ENCODE measurements around the gene BTNL2.

Gene BTNL2

DNA sequence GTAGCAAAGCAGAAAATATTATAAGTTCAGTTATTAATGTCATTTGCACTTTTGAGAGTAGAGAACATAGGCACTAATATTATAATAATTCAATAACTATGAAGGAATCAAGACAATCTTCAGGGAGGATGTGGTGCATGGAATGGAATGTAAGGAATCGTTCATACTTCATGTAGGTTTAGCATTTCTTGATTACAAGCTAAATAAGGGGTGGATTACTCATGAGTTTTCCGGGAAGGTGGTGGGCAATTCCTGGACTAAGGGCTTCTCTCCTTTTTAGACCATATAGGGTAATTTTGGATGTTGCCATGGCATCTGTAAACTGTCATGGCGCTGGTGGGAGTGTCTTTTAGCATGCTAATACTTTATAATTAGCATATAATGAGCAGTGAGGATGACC lies 9.1 kb upstream of the BTNL2 start:
- ChIA-PET CTCF (interaction anchor here (0.6 to 11.0 kb wide), 12 partner anchors 9 to 452 kb away, joined by 3 to 179 read pairs (median 4); no protein-coding TSS in a partner anchor), POLR2A (no interaction called here)
- H3K4me1 ChIP-seq (ENCODE audit: control insufficient read depth, insufficient read depth, low read length) = no peaks in the 10 kb centered on the region
- no peaks in the 10 kb centered on the region for H3K9me3 ChIP-seq (ENCODE audit: control insufficient read depth, insufficient read depth, low read depth, low read length)
- H3K4me3 ChIP-seq (ENCODE audit: low read depth, low read length) = no peak overlapping the region
- H3K36me3 ChIP-seq (ENCODE audit: control insufficient read depth in 2 of 2, insufficient read depth in 1 of 2, low read length in 2 of 2) = no peaks in the 10 kb centered on the region
- no peak overlapping the region for H3K27ac ChIP-seq (ENCODE audit: extremely low read depth, low read depth, low read length)
- TF ChIP-seq, protein P1, sequence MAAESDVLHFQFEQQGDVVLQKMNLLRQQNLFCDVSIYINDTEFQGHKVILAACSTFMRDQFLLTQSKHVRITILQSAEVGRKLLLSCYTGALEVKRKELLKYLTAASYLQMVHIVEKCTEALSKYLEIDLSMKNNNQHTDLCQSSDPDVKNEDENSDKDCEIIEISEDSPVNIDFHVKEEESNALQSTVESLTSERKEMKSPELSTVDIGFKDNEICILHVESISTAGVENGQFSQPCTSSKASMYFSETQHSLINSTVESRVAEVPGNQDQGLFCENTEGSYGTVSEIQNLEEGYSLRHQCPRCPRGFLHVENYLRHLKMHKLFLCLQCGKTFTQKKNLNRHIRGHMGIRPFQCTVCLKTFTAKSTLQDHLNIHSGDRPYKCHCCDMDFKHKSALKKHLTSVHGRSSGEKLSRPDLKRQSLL (tag by site-specific recombination; IDR thresholded peaks at IDR 0.05) = no peak
- TF ChIP-seq, protein P2, sequence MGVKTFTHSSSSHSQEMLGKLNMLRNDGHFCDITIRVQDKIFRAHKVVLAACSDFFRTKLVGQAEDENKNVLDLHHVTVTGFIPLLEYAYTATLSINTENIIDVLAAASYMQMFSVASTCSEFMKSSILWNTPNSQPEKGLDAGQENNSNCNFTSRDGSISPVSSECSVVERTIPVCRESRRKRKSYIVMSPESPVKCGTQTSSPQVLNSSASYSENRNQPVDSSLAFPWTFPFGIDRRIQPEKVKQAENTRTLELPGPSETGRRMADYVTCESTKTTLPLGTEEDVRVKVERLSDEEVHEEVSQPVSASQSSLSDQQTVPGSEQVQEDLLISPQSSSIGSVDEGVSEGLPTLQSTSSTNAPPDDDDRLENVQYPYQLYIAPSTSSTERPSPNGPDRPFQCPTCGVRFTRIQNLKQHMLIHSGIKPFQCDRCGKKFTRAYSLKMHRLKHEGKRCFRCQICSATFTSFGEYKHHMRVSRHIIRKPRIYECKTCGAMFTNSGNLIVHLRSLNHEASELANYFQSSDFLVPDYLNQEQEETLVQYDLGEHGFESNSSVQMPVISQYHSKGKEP (tag by site-specific recombination; IDR thresholded peaks at IDR 0.05) = no peak
- TF ChIP-seq ZNF239 (tag by site-specific recombination; IDR thresholded peaks at IDR 0.05) (no peak), ZNF658 (tag by site-specific recombination; IDR thresholded peaks at IDR 0.05) (no peak), ZNF837 (tag by site-specific recombination; IDR thresholded peaks at IDR 0.05) (no peak), ZNF404 (tag by site-specific recombination; IDR thresholded peaks at IDR 0.05) (no peak), ZNF521 (tag by site-specific recombination; IDR thresholded peaks at IDR 0.05) (no peak)

DNA sequence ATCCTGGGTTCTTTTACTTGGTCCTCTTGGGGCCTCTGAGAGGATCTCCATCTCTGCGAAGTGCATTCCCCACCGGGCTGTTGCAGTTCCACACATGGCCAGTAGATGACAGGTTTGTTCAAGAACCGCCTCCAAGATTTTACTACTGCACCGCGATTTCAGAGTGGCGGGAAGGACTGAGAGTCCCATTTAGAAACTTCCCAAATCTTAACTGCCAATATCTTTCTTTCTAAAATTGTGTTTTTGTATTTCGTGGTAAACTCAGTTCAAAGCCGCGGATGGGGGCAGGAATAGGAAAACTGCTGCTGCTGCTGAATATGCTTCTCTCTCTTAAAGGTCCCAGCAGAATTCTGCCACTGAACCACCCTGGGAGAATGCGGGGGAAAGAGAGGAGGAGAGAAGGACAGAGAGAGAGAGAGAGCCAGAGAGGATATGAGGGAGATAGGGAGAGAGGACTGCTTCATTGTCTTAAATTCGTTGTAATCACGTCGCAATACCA lies 8.6 kb upstream of the BTNL2 start:
- no peaks in the 10 kb centered on the region for H3K36me3 ChIP-seq (ENCODE audit: control insufficient read depth in 2 of 2, insufficient read depth in 1 of 2, low read length in 2 of 2)
- ChIA-PET POLR2A (no interaction called here), CTCF (interaction anchor here (0.6 to 11.0 kb wide), 15 partner anchors 10 to 453 kb away, joined by 3 to 179 read pairs (median 24); no protein-coding TSS in a partner anchor)
- no peak overlapping the region for H3K27ac ChIP-seq (ENCODE audit: extremely low read depth, low read depth, low read length)
- no peaks in the 10 kb centered on the region for H3K9me3 ChIP-seq (ENCODE audit: control insufficient read depth, insufficient read depth, low read depth, low read length)
- H3K4me1 ChIP-seq (ENCODE audit: control insufficient read depth, insufficient read depth, low read length) = no peaks in the 10 kb centered on the region
- peak overlapping the region; percentile 22 for H3K4me3 ChIP-seq (ENCODE audit: low read depth, low read length)
- TF ChIP-seq, protein P3, sequence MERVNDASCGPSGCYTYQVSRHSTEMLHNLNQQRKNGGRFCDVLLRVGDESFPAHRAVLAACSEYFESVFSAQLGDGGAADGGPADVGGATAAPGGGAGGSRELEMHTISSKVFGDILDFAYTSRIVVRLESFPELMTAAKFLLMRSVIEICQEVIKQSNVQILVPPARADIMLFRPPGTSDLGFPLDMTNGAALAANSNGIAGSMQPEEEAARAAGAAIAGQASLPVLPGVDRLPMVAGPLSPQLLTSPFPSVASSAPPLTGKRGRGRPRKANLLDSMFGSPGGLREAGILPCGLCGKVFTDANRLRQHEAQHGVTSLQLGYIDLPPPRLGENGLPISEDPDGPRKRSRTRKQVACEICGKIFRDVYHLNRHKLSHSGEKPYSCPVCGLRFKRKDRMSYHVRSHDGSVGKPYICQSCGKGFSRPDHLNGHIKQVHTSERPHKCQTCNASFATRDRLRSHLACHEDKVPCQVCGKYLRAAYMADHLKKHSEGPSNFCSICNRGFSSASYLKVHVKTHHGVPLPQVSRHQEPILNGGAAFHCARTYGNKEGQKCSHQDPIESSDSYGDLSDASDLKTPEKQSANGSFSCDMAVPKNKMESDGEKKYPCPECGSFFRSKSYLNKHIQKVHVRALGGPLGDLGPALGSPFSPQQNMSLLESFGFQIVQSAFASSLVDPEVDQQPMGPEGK (tag by site-specific recombination; IDR thresholded peaks at IDR 0.05) = 0 out of 2 replicates have a peak, but pooled peaks have one; percentile 7
- TF ChIP-seq, protein P4, sequence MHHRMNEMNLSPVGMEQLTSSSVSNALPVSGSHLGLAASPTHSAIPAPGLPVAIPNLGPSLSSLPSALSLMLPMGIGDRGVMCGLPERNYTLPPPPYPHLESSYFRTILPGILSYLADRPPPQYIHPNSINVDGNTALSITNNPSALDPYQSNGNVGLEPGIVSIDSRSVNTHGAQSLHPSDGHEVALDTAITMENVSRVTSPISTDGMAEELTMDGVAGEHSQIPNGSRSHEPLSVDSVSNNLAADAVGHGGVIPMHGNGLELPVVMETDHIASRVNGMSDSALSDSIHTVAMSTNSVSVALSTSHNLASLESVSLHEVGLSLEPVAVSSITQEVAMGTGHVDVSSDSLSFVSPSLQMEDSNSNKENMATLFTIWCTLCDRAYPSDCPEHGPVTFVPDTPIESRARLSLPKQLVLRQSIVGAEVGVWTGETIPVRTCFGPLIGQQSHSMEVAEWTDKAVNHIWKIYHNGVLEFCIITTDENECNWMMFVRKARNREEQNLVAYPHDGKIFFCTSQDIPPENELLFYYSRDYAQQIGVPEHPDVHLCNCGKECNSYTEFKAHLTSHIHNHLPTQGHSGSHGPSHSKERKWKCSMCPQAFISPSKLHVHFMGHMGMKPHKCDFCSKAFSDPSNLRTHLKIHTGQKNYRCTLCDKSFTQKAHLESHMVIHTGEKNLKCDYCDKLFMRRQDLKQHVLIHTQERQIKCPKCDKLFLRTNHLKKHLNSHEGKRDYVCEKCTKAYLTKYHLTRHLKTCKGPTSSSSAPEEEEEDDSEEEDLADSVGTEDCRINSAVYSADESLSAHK (tag by site-specific recombination; IDR thresholded peaks at IDR 0.05) = peak; percentile 50
- TF ChIP-seq ZNF19 (tag by site-specific recombination; IDR thresholded peaks at IDR 0.05; ENCODE audit: low read depth) (no peak), ZNF561 (tag by site-specific recombination; IDR thresholded peaks at IDR 0.05; ENCODE audit: borderline replicate concordance) (peak; percentile 43; the same call in 1 of the 2 replicates), ZNF366 (tag by site-specific recombination; conservative IDR thresholded peaks at IDR 0.05) (peak; percentile 70; the same call in 1 of the 2 replicates), ZIC2 (tag by site-specific recombination; IDR thresholded peaks at IDR 0.05) (no peak), IKZF3 (tag by site-specific recombination; IDR thresholded peaks at IDR 0.05) (peak; percentile 41; the same call in 1 of the 2 replicates), PRDM1 (tag by site-specific recombination; IDR thresholded peaks at IDR 0.05) (peak; percentile 54), ZNF138 (tag by site-specific recombination; IDR thresholded peaks at IDR 0.05; ENCODE audit: borderline replicate concordance) (no peak), ZNF335 (tag by site-specific recombination; conservative IDR thresholded peaks at IDR 0.05) (peak; percentile 40), ZBTB8A (tag by site-specific recombination; IDR thresholded peaks at IDR 0.05) (peak; percentile 12; the same call in 1 of the 2 replicates), ZNF558 (tag by site-specific recombination; IDR thresholded peaks at IDR 0.05) (no peak), ZNF654 (tag by site-specific recombination; IDR thresholded peaks at IDR 0.05; ENCODE audit: low read depth) (peak; percentile 92), ZNF2 (tag by site-specific recombination; IDR thresholded peaks at IDR 0.05) (0 out of 2 replicates have a peak, but pooled peaks have one; percentile 28), ZBTB17 (tag by site-specific recombination; IDR thresholded peaks at IDR 0.05) (peak; percentile 63), ZFHX2 (tag by site-specific recombination; conservative IDR thresholded peaks at IDR 0.05) (0 out of 2 replicates have a peak, but pooled peaks have one; percentile 25)
- TF ChIP-seq, protein P5, sequence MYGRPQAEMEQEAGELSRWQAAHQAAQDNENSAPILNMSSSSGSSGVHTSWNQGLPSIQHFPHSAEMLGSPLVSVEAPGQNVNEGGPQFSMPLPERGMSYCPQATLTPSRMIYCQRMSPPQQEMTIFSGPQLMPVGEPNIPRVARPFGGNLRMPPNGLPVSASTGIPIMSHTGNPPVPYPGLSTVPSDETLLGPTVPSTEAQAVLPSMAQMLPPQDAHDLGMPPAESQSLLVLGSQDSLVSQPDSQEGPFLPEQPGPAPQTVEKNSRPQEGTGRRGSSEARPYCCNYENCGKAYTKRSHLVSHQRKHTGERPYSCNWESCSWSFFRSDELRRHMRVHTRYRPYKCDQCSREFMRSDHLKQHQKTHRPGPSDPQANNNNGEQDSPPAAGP (tag by site-specific recombination; IDR thresholded peaks at IDR 0.05) = no peak
- TF ChIP-seq, protein P6, sequence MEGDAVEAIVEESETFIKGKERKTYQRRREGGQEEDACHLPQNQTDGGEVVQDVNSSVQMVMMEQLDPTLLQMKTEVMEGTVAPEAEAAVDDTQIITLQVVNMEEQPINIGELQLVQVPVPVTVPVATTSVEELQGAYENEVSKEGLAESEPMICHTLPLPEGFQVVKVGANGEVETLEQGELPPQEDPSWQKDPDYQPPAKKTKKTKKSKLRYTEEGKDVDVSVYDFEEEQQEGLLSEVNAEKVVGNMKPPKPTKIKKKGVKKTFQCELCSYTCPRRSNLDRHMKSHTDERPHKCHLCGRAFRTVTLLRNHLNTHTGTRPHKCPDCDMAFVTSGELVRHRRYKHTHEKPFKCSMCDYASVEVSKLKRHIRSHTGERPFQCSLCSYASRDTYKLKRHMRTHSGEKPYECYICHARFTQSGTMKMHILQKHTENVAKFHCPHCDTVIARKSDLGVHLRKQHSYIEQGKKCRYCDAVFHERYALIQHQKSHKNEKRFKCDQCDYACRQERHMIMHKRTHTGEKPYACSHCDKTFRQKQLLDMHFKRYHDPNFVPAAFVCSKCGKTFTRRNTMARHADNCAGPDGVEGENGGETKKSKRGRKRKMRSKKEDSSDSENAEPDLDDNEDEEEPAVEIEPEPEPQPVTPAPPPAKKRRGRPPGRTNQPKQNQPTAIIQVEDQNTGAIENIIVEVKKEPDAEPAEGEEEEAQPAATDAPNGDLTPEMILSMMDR (tag by site-specific recombination; IDR thresholded peaks at IDR 0.05) = peak; percentile 26; the same call in 1 of the 2 replicates

All from HEK293 (cell line).